ENCODE results near the gene PLPP7. TPM values are rescaled to one million over a fixed set of nuclear protein-coding genes. Genes with fewer than 3 reads are reported as not detected.

PLPP7 gene
- total RNA-seq, 4 donors from 2014 or later = 3.8 to 14.0 (median 6.5) TPM

DNA sequence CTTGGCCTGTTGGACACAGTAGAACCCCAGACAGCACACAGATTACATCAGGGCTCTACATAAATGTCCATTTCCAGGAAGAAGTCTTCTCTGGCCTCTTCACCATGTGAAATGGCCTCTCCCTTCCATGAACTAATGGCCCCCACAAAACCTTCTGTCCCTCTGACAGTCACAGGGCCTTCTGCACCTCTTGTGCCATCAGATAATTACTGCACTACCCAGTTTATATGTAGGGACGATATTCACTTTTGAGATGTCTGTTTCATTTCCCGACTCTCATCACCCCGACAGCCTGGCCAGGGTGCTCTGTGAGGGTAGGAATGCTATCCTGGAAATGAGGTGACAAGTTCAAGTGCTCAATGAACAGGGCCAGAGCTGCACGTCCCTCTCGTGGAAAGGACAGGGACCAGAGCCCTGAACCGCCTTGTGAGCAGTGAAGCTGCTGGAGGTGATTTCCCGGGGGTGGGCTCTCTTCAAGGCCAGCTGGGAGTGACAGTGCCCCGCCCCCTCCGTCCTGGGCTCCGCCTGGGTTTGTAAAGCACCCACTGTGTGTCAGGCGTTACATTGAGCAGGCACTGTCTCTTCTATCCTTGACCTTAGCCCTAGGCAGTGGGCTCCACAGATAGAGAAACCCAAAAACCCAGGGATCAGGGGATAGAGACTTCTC is 10.2 kb upstream of the PLPP7 start:
- ATAC-seq (ENCODE audit: low FRiP score) (no peak), DNase-seq (ENCODE audit: low spot score) (no peak)
- TF ChIP-seq, protein P1, sequence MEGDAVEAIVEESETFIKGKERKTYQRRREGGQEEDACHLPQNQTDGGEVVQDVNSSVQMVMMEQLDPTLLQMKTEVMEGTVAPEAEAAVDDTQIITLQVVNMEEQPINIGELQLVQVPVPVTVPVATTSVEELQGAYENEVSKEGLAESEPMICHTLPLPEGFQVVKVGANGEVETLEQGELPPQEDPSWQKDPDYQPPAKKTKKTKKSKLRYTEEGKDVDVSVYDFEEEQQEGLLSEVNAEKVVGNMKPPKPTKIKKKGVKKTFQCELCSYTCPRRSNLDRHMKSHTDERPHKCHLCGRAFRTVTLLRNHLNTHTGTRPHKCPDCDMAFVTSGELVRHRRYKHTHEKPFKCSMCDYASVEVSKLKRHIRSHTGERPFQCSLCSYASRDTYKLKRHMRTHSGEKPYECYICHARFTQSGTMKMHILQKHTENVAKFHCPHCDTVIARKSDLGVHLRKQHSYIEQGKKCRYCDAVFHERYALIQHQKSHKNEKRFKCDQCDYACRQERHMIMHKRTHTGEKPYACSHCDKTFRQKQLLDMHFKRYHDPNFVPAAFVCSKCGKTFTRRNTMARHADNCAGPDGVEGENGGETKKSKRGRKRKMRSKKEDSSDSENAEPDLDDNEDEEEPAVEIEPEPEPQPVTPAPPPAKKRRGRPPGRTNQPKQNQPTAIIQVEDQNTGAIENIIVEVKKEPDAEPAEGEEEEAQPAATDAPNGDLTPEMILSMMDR (IDR thresholded peaks at IDR 0.05) = no peak

- no peak for DNase-seq (ENCODE audit: low spot score)
- ATAC-seq (ENCODE audit: low FRiP score) = no peak
- TF ChIP-seq, protein P1 (IDR thresholded peaks at IDR 0.05) = no peak
Observed at GRCh38 chr9:131279863-131280570, 9.5 kb upstream of the PLPP7 start.

DNA sequence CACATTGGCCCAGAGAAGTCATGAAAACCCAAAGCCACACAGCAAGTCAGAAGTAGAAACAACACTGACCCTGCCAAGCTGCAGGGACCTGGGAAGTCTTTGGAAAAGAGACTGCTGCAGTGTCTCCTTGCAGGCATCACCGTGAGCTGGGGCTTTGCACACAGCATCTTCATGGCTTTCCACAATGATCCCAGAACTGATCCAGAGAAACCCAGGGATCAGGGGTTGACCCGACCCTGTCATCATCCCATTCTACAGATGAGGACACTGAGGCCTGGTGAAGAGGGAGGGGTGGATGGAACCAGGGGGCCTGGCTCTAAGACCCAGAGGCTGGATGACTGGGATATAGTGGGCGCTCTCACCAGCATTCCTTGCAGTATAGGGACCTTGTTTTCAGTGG is 8.9 kb upstream of the PLPP7 start:
- no peak for DNase-seq (ENCODE audit: low spot score)
- ATAC-seq (ENCODE audit: low FRiP score) = no peak
- TF ChIP-seq, protein P1 (IDR thresholded peaks at IDR 0.05) = no peak

GRCh38 chr9:131281119-131281965 is 8.2 kb upstream of the PLPP7 start:
- TF ChIP-seq, protein P1 (IDR thresholded peaks at IDR 0.05) = no peak
- DNase-seq (ENCODE audit: low spot score) (no peak), ATAC-seq (ENCODE audit: low FRiP score) (no peak)

- DNase-seq (ENCODE audit: low spot score) = no peak
- ATAC-seq (ENCODE audit: low FRiP score) = no peak
Observed at GRCh38 chr9:131282175-131282574, 7.3 kb upstream of the PLPP7 start.

DNA sequence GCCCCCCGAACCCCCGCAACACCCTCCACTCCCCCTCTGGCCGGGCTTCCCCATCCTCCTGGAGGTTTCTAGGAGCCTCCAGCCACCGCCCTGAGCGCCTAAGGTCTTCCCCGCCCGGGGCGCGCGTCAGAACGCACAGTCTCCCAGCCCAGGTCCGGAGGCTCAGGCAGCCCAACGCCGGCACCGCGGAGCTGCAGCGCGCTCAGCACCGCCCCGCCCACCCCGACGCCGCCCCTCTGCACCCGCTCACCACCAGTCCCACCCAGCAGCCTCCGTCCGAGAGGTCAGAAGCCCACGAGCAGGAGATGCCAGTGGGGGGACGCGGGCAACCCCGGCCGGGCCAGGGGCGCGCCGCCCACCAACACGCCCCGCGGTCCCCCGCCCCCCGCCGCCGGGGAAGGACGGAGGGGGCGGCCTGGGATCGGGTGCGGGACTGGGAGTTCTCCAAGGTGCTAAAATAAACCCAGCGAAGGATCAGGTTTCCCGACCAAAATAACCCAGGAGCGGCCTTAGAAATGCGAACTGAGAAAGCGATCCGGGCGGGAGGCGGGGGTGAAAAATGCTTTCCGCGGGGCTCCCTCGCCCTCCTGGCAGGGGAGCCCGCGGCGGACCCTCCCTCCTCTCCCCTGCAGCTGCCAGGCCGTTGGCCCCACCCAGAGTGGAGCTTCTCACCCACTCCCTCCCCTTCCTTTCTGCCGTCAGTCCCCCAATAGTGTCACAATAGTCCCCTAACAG is 6.7 kb upstream of the PLPP7 start:
- ATAC-seq (ENCODE audit: low FRiP score) (no peak), DNase-seq (ENCODE audit: low spot score) (no peak)
- TF ChIP-seq, protein P1 (IDR thresholded peaks at IDR 0.05) = no peak

More at GRCh38 chr9:131282175-131282574, 7.3 kb upstream of the PLPP7 start:
- TF ChIP-seq, protein P1 (IDR thresholded peaks at IDR 0.05) = no peak

Measured in omental fat pad (tissue), 4 donors.